GM19023 (cell line): ENCODE measurements around the gene RRP12.
"Not testable (repeated sequence)": the region's sequence is repeated elsewhere in the genome, so short reads cannot be mapped to it uniquely, and the experiment has no call there.

ENCODE experiments used
- ATAC-seq: cut with Tn5 transposase; IDR thresholded peaks from one replicate; pipeline ENCODE4 v1.9.1; 2021; ENCODE audit warnings: mild to moderate bottlenecking, moderate library complexity; ENCODE audit not compliant: unreplicated experiment

Gene RRP12

DNA sequence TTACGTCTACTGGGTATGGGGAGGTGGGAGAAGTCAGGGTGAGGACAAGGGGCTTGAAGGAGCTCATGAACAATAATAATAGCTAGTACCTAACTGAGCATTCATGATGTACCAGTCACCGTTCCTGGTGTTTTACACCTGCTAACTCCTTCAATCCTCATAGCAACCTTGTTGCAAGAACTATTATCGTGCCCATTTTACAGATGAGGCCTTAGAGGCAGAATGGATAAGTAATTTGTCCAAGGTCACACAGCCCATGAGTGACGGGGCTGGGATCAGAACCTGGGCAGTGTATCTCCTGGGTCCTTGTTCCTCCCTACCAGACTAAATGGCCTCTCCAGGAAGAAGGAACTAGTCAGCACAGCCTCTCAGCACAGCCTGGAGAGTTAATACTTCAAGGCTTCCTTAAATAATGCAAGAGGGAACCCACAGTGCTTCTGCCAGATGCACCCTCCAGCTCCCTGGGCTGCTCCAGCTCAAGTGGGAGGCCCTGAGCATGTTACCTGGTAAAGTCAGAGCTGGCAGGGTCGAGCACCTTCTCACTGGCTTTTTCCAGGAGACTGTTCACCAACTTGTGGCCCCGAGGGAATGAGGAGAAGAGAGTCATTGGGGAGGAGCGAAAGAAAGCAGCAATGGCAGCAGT, 28.8 kb downstream of the RRP12 start:
- ATAC-seq = no peak

DNA sequence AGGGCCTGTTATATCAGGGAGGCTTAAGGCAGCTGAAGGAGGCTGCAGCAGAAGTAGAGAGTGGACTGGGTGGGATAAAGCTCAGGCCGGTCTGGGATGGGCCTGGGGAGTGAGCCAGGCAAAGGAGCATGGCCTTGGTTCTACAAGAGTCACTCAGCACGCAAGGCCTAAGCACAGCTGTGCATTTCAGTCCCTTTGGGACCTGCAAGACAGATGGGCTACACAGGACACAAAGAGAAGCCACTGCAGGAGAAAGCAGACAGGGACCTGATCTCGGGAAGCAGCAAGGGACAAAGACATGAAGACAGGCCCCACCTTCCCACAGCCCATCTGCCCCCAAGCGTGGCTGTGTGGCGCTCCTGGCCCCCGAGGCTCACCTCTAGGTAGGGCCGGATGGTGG, 29.4 kb downstream of the RRP12 start:
- ATAC-seq = no peak

DNA sequence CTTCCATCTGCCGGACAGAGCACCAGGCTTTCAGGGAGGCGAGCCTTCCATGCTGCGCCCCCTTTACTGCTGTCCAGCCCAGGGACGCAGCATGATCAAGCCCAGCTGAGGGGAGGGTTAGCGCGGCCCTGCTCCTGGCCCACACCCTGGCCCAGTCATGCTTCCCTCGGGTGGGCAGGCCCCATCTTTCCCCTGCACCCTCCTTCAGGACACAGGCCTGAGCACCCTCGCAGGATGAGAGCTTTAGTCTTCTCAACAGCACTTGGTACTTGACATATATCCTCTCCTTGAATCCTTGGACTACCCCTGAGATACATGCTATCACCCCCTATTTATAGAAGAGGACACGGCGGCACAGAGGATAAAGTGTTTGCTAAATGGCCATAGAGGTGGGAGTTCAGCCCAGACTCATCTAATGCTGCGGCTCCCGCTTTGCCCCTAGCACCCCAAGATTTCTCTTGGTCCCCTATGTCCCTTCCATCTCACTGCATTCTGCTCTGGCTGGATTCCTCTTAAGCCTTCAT, 34.0 kb downstream of the RRP12 start:
- ATAC-seq = no peak

DNA sequence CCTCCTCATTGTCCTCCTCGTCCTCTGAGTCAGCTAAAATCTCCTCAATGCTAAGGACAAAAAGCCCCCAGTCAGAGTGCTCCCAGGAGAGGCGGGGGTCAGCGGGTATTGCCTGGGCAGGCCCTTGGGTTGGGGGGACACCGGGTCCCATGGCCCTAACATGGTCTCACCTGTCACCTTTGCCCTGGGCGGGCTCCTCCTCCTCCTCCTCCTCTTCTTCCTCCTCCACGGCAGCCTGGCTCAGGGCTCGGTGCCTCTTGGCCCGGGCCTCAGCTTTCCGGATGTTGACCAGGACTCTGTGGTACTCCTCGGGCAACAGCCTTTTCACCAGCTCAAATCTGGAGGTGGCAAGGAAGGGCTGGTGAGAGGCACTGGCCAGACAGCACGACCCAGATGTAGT, 34.6 kb downstream of the RRP12 start:
- ATAC-seq = no peak

DNA sequence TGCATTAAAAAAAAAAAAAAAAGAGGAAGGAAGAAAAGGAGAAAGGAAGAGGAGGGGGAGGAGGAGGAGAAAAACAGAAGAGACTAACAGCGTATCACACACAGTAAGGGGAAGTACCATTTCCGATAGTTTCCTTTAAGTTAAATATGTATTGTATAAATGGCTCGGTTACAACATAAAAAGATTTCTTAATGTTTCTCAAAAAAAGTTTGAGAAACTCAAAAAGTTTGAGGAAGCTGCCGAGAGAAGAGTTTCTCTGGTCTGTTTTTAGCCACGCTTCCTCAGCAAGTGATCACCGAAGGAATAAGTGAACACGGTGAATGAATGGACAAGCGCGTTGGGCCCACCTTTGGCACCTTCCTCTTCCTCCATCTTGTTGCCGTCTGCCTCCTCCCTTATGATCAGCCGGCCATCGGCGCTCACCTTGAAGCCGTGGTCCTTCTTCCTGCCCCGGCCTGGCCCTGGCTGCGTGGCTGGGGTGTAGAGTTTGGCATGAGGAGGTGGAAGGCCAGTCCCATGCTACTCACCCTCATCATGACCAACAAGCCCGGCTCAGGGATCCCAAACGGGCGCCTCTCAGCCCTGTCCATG, 35.3 kb downstream of the RRP12 start:
- ATAC-seq = no peak

DNA sequence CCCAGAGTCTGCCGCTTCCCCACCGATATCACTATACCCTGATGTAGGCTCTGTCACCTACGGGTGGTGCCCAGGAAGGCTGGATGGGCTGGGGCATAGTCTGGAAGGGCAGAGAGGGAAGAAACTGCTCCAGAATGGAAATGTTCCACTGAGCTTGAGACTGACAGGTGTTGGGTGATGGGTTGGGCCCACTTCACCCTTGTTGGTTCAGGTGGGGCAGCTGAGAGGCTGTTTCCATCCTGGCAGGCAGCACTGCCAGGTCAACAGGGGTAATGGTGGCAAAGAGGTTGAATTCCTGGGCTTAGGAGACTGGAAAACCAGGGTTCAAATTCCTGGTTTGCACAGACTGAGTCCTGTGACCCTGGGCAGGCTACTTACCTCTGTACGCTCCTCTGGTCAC, 38.1 kb downstream of the RRP12 start:
- no peak for ATAC-seq

DNA sequence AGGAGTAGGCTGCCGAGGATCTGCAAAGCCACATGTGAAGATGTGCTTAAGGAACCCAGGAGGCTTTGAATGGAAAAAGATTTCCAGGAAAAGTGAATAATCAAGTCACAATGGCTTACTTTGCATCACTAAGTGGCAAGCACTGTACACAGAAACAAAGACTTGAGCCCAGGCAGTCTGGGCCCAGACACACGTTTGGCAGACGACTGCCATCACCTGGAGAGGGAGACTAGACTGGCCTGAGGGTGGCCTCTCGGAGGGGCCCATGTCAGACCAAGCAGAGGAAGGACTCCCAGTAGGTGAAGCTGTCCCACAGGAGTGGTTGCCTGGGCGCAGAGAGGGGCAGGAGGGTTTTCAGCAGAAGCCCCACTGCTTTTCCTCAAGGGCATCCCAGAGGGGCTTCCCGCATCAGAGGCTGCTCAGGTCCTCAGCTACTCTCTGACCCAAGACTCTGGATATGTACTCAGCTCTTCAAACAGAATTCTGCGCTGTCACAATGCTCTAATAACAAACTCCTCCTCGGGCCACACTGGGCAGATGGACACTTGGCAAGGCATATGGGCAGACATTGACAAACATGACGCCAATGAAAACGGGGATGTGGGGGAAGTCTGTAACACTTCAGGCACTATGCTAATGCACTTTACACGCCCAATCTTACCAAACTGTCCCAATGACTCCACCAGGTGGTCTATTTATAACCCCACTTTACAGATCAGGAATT, 38.7 kb downstream of the RRP12 start:
- ATAC-seq = no peak

DNA sequence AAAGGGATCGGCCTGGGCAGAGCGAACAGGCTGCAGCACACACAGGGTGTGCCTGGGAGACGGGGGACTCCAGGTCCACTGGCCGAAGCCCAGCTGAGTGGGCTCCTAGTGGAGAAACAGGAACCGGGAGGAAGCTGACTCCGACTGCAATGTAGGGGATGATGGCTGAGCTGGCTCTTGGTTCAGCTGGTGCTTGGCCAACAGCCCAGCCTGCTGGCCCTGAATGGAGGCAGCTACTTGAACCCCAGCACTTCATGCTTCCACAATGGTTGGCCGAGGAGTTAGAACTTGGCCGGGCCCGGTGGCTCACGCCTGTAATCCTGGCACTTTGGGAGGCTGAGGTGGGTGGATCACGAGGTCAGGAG, 39.6 kb downstream of the RRP12 start:
- no peak for ATAC-seq

DNA sequence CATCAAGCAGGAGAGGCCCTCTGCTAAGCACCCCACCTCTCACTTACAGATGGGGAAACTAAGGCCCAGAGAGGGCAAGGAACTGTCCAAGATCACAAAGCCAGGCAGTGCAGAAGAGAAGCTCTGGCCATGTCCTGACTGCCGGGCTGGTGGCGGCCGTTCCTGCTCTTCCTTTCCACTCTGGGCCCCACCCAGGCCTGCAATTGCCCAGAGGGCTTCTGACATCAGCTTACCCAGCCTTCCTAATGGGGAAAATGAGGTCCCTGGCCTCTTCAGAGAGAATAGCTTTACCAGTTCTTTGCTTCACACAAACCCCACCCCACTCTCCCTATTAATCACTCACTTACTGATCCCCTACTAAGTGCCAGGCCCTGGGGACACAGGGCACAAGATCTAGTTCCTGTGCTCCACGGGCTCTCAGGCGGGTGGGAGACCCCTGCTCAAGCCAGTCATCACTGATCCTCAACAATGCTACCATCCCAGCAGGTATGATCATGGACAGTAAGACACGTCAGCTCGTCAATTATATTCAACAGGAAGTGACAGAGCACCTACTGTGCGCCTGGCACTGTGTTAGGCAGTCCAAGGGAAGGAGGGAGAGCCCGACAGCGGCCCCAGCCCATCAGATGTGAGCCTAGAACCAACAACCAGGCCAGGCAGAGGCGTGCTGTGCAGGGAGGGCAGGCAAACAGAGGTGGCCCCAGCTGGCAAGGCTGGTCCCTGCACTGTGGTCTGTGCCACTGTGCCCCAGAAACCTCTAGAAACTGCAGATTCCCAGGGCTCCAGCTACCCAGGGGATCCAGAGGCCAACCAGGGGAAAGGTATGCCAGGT, 40.2 kb downstream of the RRP12 start:
- ATAC-seq = no peak

DNA sequence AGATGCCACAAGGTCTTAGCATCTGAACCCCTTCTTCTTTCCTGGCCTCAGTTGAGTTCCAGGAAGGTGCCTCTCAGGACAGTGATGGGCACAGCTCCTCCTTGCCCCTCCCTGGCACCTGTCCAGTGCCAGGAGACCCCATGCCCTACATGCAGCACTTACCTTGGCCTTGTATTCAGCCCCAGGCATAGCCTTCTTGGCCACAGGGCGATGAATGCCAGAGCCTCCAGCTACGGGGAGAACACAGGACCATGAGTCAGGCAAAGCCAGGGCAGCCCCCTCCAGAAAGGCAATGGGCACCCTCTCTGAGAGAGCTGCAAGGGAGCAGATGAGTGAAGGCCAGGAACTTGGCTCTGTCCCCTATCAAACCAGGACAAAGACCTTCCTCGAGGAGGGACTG, 42.4 kb downstream of the RRP12 start:
- no peak for ATAC-seq

DNA sequence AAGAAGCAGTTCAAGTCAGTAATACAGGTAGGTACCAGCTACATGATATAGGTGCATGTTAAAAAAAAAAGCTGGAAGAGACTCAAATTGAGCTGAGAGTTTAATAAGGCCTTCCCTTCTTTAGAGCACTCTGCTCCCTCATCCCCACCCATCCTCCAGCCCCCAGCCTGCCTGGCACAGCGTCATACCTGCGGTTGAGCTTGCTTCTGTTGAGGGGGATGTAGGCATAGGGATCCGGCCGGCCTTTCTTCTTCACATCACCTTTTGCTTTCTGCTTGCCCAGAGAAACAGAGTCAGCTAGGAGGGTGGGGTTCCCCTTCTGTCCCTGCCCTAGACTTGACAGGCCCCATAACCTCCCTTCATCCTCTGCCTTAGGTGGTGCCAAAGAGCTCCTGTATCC, 42.8 kb downstream of the RRP12 start:
- ATAC-seq = no peak

DNA sequence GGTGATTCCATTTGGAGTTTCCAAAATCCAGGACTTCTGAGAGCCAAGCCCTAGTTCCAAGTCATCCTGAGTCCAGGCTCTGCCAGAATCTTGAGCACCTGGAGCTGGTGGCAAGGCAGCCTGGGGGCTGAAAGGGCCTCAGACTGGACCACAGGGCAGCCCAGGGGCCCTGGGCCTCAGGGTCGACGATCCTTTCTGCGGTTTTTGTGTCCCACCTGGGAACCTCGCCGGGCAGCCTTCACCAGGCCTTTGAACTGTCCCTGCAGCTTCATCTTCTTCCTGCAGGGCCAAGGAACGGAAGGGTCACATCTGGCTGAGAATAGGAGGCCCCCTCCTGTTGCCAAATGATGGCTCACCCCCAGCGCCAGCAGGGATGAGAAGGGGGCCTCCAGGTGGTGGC, 44.2 kb downstream of the RRP12 start:
- ATAC-seq = no peak

DNA sequence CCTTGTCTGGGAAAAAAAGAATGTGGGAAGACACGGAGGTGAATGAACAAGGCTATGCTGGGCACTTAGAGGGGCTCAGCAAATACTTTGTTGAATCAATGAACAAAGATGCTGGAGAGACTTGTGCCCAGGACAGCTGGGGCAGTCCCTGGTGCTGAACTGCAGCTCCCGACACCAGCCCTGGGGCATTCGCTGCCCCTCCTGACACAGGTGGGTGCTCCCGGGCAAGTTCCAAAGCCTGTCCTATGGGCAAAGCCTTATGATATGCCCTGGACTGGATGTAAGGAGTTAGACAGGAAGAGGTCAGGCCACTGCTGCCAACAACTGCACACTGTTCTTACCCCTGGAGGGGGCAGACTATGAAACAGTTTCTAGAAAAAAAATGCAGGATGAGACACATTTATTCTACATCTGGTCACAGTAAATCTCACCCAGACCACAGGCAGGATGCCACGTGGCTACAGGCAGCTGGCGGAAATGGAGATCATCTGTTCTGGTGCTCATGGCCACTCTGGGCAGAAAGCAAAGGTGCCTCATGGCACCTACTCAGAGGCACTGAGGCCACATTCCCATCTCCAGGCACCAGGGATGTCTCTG, 44.7 kb downstream of the RRP12 start:
- no peak for ATAC-seq

DNA sequence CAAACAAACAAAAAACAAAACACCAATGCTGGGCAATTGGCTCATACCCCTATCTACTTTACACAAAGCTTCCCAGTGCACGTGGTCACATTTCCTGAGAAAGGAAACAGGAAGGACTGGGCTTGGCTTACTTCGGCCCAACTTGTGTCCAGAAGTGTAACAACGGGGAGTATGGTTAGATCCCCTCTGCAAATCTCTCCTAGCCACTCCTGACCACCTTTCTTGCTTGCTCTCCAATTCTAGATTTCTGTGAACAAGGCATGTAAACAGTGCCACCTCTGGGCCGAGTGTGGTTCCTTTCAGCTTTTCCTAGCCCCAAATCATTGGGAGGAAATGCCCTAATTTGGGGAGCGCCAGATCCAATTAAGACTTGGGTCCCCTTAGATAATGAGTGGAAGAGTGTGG, 45.6 kb downstream of the RRP12 start:
- ATAC-seq = no peak

DNA sequence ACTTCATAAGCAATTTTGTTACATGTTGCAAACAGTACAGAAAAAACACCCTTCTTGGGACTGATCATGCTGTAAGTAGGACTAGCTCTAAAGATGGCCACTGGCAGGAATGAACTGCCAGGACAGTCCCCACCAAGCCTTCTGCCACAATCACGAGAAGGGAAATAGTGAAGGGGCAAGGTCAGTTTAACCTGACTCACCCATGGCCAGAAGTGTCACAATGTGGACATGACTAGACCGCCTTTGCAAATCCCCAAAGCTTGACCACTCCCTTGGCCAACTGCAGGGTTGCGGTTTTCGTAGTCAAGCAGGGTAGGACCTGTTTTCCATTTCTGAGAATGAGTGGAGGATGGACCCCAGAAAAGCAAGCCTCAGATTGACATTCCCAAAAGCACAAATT, 47.2 kb downstream of the RRP12 start:
- ATAC-seq = no peak

DNA sequence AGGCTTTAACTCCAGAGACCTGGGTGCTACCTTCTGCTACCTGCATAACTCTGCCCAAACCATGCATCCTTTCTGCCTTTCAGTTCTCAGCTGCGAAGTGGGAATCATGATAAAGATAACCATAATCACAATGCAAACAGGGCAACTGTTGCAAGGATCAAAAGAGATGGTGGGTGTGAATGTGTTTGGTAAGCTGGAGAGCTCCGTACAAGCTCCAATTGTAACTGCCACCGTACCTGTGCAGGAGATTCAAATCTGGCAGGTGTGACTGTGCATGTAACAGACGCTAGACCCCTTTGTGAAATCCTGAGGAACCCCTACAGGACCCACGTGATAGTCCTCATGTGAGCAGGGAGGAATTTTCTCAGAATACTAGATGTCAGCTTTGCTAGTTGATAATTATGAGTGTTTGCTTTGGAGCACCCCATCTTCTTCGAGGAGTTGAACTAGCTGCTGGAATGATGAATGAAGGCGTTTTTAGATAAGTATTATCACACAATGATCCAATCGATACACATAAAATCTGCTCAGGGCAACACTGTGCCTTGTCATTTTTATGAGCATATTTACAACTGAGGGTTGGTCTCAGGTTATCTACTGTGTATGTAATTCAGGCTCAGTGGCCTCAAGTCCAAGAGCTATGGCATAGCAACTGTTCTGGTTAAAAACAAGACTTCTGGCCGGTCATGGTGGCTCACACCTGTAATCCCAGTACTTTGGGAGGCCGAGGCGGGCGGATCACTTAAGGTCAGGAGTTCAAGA, 51.2 kb downstream of the RRP12 start:
- ATAC-seq = no peak

DNA sequence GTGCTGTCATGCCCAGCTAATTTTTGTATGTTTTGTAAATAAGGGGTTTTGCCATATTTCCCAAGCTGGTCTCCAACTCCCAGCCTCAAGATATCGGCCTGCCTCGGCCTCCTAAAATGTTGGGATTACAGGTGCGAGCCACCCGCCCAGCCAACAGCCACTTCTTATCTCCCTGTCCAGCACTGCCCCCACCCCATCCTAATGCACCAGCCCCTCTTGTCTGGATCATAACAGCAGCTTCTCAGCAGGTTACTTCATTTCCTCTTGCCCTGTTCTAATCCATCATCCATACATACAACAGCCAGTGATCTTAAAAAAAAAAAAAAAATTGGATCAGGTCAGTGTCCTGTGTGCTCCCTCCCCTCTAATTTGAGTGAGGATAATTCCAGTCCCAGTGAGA, 53.8 kb downstream of the RRP12 start:
- ATAC-seq = no peak

DNA sequence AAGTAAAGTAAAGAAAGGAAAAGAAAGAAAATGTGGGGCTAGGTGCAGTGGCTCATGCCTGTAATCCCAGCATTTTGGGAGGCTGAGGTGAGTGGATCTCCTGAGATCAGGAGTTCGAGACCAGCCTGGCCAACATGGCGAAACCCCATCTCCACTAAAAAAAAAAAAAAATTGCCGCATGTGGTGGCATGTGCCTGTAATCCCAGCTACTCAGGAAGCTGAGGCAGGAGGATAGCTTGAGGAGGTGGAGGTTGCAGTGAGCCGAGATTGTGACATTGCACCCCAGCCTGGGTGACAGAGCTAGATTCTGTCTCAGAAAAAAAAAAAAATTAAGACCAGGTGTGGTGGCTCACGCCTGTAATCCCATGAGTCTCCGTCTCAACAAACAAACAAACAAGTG, 57.5 kb downstream of the RRP12 start:
- ATAC-seq = not testable (repeated sequence)

DNA sequence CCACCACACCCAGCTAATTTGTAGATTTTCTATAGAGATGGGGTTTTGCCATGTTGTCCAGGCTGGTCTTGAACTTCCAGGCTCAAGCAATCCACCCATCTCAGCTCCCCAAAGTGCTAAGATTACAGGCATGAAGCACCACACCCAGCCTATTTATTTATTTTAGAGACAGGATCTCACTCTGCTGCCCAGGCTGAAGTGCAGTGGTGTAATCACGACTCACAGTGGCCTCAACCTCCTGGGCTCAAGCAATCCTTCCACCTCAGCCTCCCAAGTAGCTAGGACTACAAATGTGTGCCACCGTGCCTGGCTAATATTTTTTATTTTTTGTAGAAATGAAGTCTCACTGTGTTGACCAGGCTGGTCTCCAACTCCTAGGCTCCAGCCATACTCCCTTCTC, 59.7 kb downstream of the RRP12 start:
- no peak for ATAC-seq

DNA sequence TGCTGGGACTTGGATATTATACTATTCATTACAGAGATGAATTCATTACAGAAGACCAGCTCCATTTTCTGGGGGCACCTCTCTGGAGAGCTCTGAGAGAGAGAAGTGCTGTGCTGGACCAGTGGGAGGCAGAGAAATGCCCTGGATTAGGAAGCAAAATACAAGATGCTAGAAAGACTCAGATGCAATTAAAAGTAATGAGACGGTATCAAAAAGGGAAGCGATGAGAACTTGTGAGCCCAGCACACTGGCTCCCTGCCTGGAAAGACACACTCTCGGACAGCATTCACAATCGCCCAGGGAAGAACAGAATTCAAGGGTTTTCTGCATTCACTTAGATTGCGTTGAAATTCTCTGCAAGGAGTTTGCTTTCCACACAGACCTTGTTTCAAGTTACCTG, 63.1 kb downstream of the RRP12 start:
- ATAC-seq = no peak
